GM18951 (cell line): ENCODE measurements around the gene ZBTB16.

ENCODE experiments used
- POLR2A ChIP-seq: IDR thresholded peaks from 4 replicates; pipeline ENCODE4 v1.6.1; 2011; ENCODE audit warnings: mild to moderate bottlenecking; ENCODE audit not compliant: insufficient read length, insufficient read depth; ENCODE audit errors: extremely low read depth
- in situ Hi-C: fragments of 300-500 bp; cut with MboI; formaldehyde crosslinking; loops from one replicate; pipeline ENCODE4 v1.12.0; 2022; ENCODE audit warnings: low sequenced_read_pairs, mixed read lengths, inconsistent platforms; ENCODE audit not compliant: unreplicated experiment

Gene ZBTB16

GRCh38 chr11:114064216-114064615 is 4.7 kb downstream of the ZBTB16 start:
- in situ Hi-C loops: no loop called here
- no peak for TF ChIP-seq POLR2A

GRCh38 chr11:114065094-114065493 is 5.6 kb downstream of the ZBTB16 start:
- in situ Hi-C loops: no loop called here
- TF ChIP-seq POLR2A: no peak

GRCh38 chr11:114066046-114066648 is 6.6 kb downstream of the ZBTB16 start:
- in situ Hi-C loops: no loop called here
- TF ChIP-seq POLR2A: no peak

- TF ChIP-seq POLR2A: no peak
- in situ Hi-C loops: no loop called here
These were observed 8.8 kb downstream of the ZBTB16 start for GRCh38 chr11:114068327-114068726.

- in situ Hi-C loops: no loop called here
- no peak for TF ChIP-seq POLR2A
These were observed 11.1 kb downstream of the ZBTB16 start for GRCh38 chr11:114070464-114071139.

- TF ChIP-seq POLR2A: no peak
These were observed 13.7 kb downstream of the ZBTB16 start for GRCh38 chr11:114073007-114073827.

GRCh38 chr11:114073828-114074381 is 14.4 kb downstream of the ZBTB16 start:
- TF ChIP-seq POLR2A: no peak
- in situ Hi-C loops: no loop called here

More at GRCh38 chr11:114073007-114073827, 13.7 kb downstream of the ZBTB16 start:
- in situ Hi-C loops: no loop called here

- in situ Hi-C loops: no loop called here
- TF ChIP-seq POLR2A: no peak
These were observed 15.2 kb downstream of the ZBTB16 start for GRCh38 chr11:114074546-114075343.

GRCh38 chr11:114075344-114075610 is 15.8 kb downstream of the ZBTB16 start:
- in situ Hi-C loops: no loop called here
- no peak for TF ChIP-seq POLR2A

GRCh38 chr11:114075891-114076441 is 16.5 kb downstream of the ZBTB16 start:
- TF ChIP-seq POLR2A: no peak
- in situ Hi-C loops: no loop called here

GRCh38 chr11:114076921-114077331 is 17.4 kb downstream of the ZBTB16 start:
- TF ChIP-seq POLR2A: no peak
- in situ Hi-C loops: no loop called here

- in situ Hi-C loops: no loop called here
- no peak for TF ChIP-seq POLR2A
These were observed 18.2 kb downstream of the ZBTB16 start for GRCh38 chr11:114077482-114078305.
